Hepatocyte (in vitro differentiated cells): Measurements from ENCODE around the gene DCAF4. TPM values are rescaled to one million over a fixed set of nuclear protein-coding genes. Genes with fewer than 3 reads are reported as not detected.

ENCODE experiments used
- DNase-seq: peaks from one replicate; pipeline ENCODE4 v3.0.0-alpha.2; 2016; ENCODE audit warnings: low spot score
- H2AFZ ChIP-seq: fragments of 200-600 bp; sonication (generic); 2 replicates; pipeline ENCODE4 v1.6.0; 2016; ENCODE audit warnings: antibody characterized with exemption, mild to moderate bottlenecking
- H3K27ac ChIP-seq: fragments of 200-600 bp; sonication (generic); 2 replicates; pipeline ENCODE4 v1.5.1; 2016; ENCODE audit warnings: mild to moderate bottlenecking
- H3K27me3 ChIP-seq: fragments of 200-600 bp; sonication (generic); 2 replicates; pipeline ENCODE4 v1.6.1; 2016
- H3K36me3 ChIP-seq: fragments of 200-600 bp; sonication (generic); replicated peaks from 2 replicates; pipeline ENCODE4 v1.5.1; 2016; ENCODE audit warnings: low read depth; ENCODE audit not compliant: insufficient read depth
- H3K4me1 ChIP-seq: fragments of 200-600 bp; sonication (generic); 2 replicates; pipeline ENCODE4 v1.5.1; 2016; ENCODE audit warnings: mild to moderate bottlenecking, moderate library complexity; ENCODE audit not compliant: insufficient read depth
- H3K4me2 ChIP-seq: fragments of 200-600 bp; sonication (generic); 2 replicates; pipeline ENCODE4 v1.6.0; 2016
- H3K4me3 ChIP-seq: fragments of 200-600 bp; sonication (generic); 2 replicates; pipeline ENCODE4 v1.5.1; 2016; ENCODE audit warnings: mild to moderate bottlenecking
- H3K79me2 ChIP-seq: fragments of 200-600 bp; sonication (generic); 2 replicates; pipeline ENCODE4 v1.6.0; 2017; ENCODE audit warnings: mild to moderate bottlenecking
- H3K9me2 ChIP-seq: fragments of 200-600 bp; sonication (generic); replicated peaks from 2 replicates; pipeline ENCODE4 v1.6.0; 2017; ENCODE audit warnings: mild to moderate bottlenecking; ENCODE audit not compliant: insufficient read depth
- H3K9me3 ChIP-seq: fragments of 200-600 bp; sonication (generic); 2 replicates; pipeline ENCODE4 v1.5.1; 2016; ENCODE audit warnings: low read depth, mild to moderate bottlenecking
- H4K20me1 ChIP-seq: fragments of 200-600 bp; sonication (generic); 2 replicates; pipeline ENCODE4 v1.6.0; 2016; ENCODE audit warnings: mild to moderate bottlenecking; ENCODE audit not compliant: insufficient read depth, poor library complexity, severe bottlenecking
- CTCF ChIP-seq: fragments of 200-600 bp; sonication (generic); IDR thresholded peaks from 2 replicates; pipeline ENCODE4 v1.5.1; 2016; ENCODE audit warnings: antibody characterized with exemption, mild to moderate bottlenecking; ENCODE audit not compliant: poor library complexity
- EZH2 ChIP-seq: fragments of 200-600 bp; sonication (generic); IDR thresholded peaks from 2 replicates; pipeline ENCODE4 v1.6.1; 2016; ENCODE audit warnings: antibody characterized with exemption, mild to moderate bottlenecking, borderline replicate concordance
- EZH2phosphoT487 ChIP-seq: fragments of 200-600 bp; sonication (generic); IDR thresholded peaks from one replicate; pipeline ENCODE4 v1.6.1; 2018; ENCODE audit warnings: antibody characterized with exemption, mild to moderate bottlenecking, low read depth, moderate library complexity; ENCODE audit not compliant: unreplicated experiment, severe bottlenecking
- WGBS: methylation state at CpG from one replicate; pipeline ENCODE4 v1.1.6; 2016; ENCODE audit warnings: low lambda C conversion rate; ENCODE audit errors: missing lambda C conversion rate; 5-methylcytosine and 5-hydroxymethylcytosine counted together
- polyA plus RNA-seq: library from polyadenylated mRNA; unstranded; fragments of >200 nt; fragmentation: Nextera tagmentation; extraction: Ambion mirVana; gene quantifications from 2 replicates; pipeline ENCODE4 v1.2.1, GENCODE V29; 2016
- total RNA-seq: library from RNA; depleted of rRNA; stranded (reverse); fragments of >200 nt; gene quantifications from 2 replicates; pipeline ENCODE4 v1.2.3, GENCODE V29; 2014

The DCAF4 gene
- total and polyA plus RNA-seq, 2 experiments from 2014 or later, result 8.5 to 21.6 TPM

DNA sequence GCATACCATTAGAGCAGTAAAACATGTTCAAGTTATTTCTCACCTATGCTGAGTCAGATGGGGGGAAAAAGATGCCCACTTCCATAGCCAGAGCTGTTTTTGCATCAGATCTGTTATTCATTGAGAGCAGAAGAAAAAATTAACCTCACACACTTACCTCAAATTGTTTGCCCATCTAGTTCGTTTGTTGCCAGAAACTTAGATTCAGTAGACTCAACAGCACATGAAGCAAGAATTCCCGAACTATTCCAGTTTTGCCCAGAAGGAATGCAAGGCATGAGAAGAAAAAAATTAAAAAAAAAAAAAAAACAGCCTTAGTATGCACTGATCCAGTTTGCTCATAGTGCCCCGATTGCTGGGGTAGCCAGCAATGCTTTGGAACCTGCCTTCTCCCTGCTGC, 19.9 kb upstream of the DCAF4 start:
- Histone ChIP-seq H3K9me2 (no peaks in the 10 kb centered on the region), H3K27me3 (no peaks in the 10 kb centered on the region), H3K4me2 (no peak overlapping the region), H2AFZ (no peak overlapping the region), H3K4me1 (peaks cover 11% of the 10 kb centered on the region), H3K36me3 (no peaks in the 10 kb centered on the region), H3K79me2 (no peaks in the 10 kb centered on the region), H3K4me3 (no peak overlapping the region), H4K20me1 (no peaks in the 10 kb centered on the region), H3K27ac (no peak overlapping the region), H3K9me3 (no peaks in the 10 kb centered on the region)
- no peak for DNase-seq
- no peak for TF ChIP-seq EZH2
- TF ChIP-seq CTCF, result no peak
- TF ChIP-seq EZH2phosphoT487, result no peak
- WGBS, result 51% methylated on average over 3 of the region's 3 CpGs

- H3K79me2 ChIP-seq, result no peaks in the 10 kb centered on the region
- H3K27me3 ChIP-seq, result no peaks in the 10 kb centered on the region
- DNase-seq, result no peak
- no peaks in the 10 kb centered on the region for H3K9me3 ChIP-seq
- no peak for TF ChIP-seq EZH2
- TF ChIP-seq CTCF, result no peak
- TF ChIP-seq EZH2phosphoT487, result no peak
- peak overlapping the region; percentile 68 for H3K27ac ChIP-seq
- WGBS, result 32% methylated on average over 1 of the region's 1 CpG
- peaks cover 11% of the 10 kb centered on the region for H3K4me1 ChIP-seq
- H4K20me1 ChIP-seq, result no peaks in the 10 kb centered on the region
- H3K36me3 ChIP-seq, result no peaks in the 10 kb centered on the region
- no peaks in the 10 kb centered on the region for H3K9me2 ChIP-seq
- no peak overlapping the region for H2AFZ ChIP-seq
- H3K4me3 ChIP-seq, result no peak overlapping the region
- peak overlapping the region; percentile 57 for H3K4me2 ChIP-seq
Measured at GRCh38 chr14:72906879-72907278, 19.4 kb upstream of the DCAF4 start.

DNA sequence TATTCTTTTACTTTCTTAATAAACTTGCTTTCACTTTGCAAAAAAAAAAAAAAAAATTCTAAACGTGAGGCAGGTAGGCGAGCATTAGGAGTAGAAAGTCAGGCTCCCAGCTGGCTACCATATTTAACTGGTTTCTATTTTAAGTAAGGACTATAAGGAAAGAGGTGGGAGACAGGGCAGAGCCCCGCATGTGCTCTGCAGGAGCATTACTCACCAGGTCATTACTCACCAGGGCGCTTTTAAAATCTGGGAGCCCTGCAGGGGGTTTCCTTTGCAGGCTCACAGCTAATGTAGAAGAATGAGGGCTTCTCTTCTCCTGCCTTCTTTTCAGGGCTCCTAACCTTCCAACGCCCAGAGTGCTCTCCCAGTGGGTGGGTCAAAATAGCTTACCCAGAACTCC, 18.4 kb upstream of the DCAF4 start:
- Histone ChIP-seq H3K4me1 (peaks cover 11% of the 10 kb centered on the region), H3K79me2 (no peaks in the 10 kb centered on the region), H3K27ac (peak overlapping the region; percentile 70), H3K36me3 (no peaks in the 10 kb centered on the region), H2AFZ (peak overlapping the region; percentile 34), H3K9me3 (no peaks in the 10 kb centered on the region), H3K4me2 (peak overlapping the region; percentile 57), H3K4me3 (no peak overlapping the region), H4K20me1 (no peaks in the 10 kb centered on the region), H3K9me2 (no peaks in the 10 kb centered on the region), H3K27me3 (no peaks in the 10 kb centered on the region)
- TF ChIP-seq EZH2phosphoT487, result no peak
- no peak for TF ChIP-seq EZH2
- no peak for TF ChIP-seq CTCF
- peak; percentile 39 for DNase-seq
- 16% methylated on average over 5 of the region's 5 CpGs for WGBS

- H3K4me2 ChIP-seq, result no peak overlapping the region
- no peaks in the 10 kb centered on the region for H4K20me1 ChIP-seq
Measured at GRCh38 chr14:72909163-72909562, 17.1 kb upstream of the DCAF4 start.

More at GRCh38 chr14:72909163-72909562, 17.1 kb upstream of the DCAF4 start:
- H3K4me3 ChIP-seq, result no peak overlapping the region
- H3K9me2 ChIP-seq, result no peaks in the 10 kb centered on the region
- peaks cover 8% of the 10 kb centered on the region for H3K27me3 ChIP-seq
- peaks cover 11% of the 10 kb centered on the region for H3K4me1 ChIP-seq
- H3K36me3 ChIP-seq, result no peaks in the 10 kb centered on the region
- no peak for DNase-seq
- no peaks in the 10 kb centered on the region for H3K79me2 ChIP-seq
- 90% methylated on average over 5 of the region's 5 CpGs for WGBS
- no peak for TF ChIP-seq EZH2phosphoT487
- no peak overlapping the region for H2AFZ ChIP-seq
- H3K9me3 ChIP-seq, result no peaks in the 10 kb centered on the region
- H3K27ac ChIP-seq, result no peak overlapping the region
